ENCODE results near the gene FGF23.

Gene FGF23

DNA sequence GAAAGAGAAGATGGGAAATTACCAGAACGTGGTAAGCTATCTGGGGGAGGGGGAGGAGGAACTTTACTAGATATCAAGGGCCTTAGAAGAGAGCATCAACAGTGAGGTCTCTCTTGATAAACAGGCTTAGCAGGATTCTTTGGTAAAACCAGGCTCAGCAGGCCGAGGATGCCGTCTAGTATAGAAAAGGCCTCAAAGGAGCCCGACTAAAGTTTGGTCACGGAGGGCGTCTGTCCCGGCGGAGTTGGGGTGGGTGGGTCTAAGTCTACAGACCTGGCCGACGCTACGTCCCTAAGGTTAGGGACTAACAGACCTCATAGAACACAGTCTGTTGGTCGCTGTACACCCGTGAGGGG, 59.0 kb downstream of the FGF23 start:
- H3K4me3 ChIP-seq (ENCODE audit: low read depth, low read length) = peak overlapping the region; percentile 72
